Measurements from ENCODE around the gene GMDS.

- no peak for TF ChIP-seq CTCF (IDR thresholded peaks at IDR 0.05)
- TF ChIP-seq POLR2A (IDR thresholded peaks at IDR 0.05), result no peak
- no peak for TF ChIP-seq EP300 (IDR thresholded peaks at IDR 0.05)
Measured at GRCh38 chr6:1814279-1814678, 431.1 kb downstream of the GMDS start.

Measured in ovary (tissue), 3 donors.